Stimulated activated CD4-positive, alpha-beta T cell treated with anti-CD3 and anti-CD28 coated beads, Interleukin-12 subunit alpha, Interleukin-12 subunit beta, amount 100 ng/mL, for 24 hours (primary cell): ENCODE measurements around the gene SLC26A6.

Experiments
- DNase-seq, 2 experiments: peaks; one replicate each; pipeline ENCODE4 v3.0.0-alpha.2; 2020; ENCODE audit warnings: low read depth in 2 of 2

The SLC26A6 gene

DNA sequence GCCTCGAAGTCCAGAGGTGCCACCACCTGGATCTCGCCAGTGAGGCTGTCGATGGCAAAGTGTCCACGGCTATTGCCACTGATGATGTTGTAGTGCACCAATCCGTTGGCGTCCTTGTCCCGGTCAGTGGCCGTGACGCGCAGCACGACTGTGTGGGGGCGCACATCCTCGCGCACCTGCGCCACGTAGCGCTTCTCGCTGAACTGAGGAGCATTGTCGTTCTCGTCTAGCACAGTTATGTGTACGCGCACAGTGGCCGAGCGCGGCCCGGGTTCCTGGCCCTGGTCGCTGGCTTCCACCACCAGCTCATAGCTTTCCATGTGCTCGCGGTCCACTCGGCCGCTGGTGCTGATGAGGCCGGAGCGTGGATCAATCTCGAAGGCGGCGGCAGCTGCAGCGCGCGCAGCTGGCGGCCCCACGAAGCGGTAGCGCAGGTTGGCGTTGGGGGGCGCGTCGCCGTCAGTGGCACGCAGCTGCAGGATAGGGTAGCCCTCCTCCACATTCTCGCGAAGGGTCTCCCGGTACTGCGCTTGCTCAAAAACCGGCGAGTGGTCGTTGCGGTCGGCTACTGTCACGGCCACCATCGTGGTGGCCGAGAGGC, 25.6 kb upstream of the SLC26A6 start:
- no peak for DNase-seq

DNA sequence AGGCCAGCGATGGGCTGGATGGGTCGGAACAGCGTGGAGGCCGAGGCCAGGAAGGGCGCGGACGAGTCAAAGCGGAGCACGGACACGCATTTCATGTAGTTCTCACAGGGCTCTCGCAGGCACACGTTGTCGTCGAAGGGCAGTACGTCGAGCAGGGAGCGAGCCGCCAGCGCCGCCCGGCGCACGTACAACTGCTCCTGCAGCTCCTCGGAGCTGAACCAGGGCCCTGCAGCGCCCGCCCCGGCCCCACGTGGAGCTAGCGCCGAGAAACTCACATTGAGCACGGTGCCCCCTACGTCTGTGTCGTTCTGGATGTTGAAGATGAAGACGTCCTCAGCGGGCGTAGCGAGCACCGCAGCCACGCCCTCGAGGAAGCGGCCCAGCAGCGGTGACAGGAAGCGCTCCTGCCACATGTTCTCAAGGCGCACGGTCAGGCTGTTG, 21.6 kb upstream of the SLC26A6 start:
- no peak for DNase-seq

DNA sequence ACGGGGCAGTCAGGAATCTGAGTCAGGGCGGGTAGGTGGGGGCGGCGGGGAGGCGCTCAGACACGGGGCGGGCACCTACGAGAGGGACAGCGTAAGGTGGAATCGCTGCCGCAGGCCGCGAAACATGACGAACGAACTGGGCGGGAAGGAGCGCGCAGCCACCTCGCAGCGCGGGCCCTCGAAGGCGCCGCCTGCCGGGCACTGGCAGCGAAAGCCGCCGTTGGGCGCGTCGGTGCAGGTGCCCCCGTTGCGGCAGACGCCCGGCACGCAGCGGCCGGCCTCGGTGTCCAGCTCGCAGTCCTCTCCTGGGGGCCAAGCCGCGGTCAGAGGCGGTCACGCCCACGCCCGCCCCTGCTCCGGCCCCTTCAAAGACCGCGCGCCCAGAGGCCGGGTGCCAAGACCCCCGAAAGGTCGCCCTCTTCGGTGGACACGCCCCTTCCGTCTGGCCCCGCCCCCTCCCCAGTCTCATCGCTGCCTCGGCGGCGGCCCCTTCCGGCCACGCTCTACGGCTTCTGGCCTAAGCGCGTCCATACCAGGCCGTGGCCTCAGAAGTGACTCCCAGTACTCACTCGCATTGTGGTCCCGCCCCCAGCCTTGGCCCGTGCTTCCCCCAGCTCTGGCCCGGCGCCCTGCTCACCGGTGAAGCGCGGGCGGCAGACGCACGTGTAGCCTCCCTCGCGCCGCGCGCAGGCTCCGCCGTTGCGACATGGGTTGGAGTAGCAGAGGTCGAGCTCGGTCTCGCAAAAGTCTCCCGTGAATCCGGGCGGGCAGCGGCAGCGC, 21.0 kb upstream of the SLC26A6 start:
- peak; percentile 64 to 81 for DNase-seq

GRCh38 chr3:48655606-48656005, 20.3 kb upstream of the SLC26A6 start:
- DNase-seq, result peak; percentile 8 to 45

DNA sequence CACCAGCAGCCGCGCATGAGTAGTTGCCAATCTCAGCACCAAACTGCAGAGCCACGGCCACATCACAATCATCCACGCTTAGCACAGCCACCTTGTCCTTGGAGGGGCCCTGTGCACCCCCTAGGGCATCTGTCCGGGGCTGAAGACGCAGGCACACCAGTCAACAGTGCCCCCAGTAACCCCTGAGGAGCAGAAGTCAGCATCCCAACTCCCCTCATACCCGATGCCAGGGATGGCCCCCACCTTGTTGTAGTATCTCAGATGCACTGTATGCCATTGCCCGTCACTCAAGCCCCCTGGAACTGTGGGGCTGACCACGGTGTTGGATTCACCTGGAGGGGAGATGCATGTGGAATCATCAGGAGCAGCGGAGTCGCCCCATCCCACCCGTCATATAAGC, 19.8 kb upstream of the SLC26A6 start:
- no peak for DNase-seq

GRCh38 chr3:48652923-48653715, 17.9 kb upstream of the SLC26A6 start:
- DNase-seq, result no peak

DNA sequence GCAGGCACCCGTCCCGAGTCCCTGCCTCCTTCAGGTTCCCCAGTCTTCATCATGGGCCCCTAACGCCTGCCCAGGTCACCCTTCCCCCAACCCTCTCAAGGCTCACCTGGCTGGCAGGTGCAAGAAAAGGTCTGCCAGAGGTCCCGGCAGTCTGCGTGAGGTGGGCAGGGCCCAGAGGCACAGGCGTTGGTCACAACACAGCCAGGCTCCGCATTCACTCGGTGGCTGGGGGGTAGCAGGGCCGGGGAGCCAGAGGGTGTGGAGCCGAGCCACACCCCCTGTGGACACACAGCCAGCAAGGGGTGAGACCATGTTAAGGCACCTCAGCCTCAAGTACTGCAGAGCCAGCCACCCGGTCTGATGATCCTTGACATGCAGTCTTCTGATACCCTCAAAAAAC, 16.5 kb upstream of the SLC26A6 start:
- no peak for DNase-seq

DNA sequence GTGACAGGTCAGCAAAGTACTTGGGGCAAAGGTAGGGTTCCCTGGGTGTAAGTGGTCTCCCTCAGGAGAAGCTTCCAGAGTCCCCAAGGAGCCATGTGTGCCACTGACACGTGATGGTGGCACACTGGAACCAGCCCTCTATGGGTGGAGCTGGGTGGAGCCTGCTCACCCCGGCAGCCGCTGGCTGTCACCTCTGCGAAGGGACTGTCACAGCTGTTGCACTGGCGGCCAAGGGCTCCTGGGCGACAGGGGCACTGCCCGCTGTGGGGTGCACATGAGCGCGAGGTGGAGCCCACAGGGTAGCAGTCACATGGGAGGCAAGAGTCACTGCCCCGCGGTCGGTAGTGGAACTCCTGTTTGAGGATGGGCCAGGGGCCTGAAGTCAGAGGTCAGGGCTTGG, 15.5 kb upstream of the SLC26A6 start:
- no peak for DNase-seq

- no peak for DNase-seq
These were observed 13.1 kb upstream of the SLC26A6 start for GRCh38 chr3:48648188-48648850.

DNA sequence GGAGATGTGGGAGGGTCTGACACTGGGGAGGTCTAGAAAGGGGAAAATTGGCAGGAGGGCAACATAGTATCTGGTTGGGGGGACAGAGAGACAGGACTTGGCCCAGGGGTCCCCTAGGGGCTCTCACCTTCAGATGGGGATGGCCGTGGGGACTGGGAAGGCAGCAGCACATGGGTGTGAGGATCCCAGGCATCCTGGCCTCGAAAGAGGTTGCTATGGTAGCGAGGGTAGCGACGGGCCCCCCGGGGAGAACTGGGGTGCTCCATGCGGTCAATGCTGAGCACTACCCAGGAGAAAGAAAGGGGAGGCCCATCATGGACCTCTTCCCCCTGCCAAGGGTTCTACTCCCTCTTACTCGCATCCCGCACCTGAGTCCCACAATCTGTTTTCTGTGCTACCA, 12.5 kb upstream of the SLC26A6 start:
- DNase-seq, result no peak

- no peak for DNase-seq
These were observed 9.9 kb upstream of the SLC26A6 start for GRCh38 chr3:48644898-48645760.

- no peak for DNase-seq
These were observed 7.3 kb upstream of the SLC26A6 start for GRCh38 chr3:48642605-48643004.

- DNase-seq, result no peak
These were observed 6.1 kb upstream of the SLC26A6 start for GRCh38 chr3:48641396-48641795.

- no peak for DNase-seq
These were observed 4.8 kb upstream of the SLC26A6 start for GRCh38 chr3:48639944-48640606.

DNA sequence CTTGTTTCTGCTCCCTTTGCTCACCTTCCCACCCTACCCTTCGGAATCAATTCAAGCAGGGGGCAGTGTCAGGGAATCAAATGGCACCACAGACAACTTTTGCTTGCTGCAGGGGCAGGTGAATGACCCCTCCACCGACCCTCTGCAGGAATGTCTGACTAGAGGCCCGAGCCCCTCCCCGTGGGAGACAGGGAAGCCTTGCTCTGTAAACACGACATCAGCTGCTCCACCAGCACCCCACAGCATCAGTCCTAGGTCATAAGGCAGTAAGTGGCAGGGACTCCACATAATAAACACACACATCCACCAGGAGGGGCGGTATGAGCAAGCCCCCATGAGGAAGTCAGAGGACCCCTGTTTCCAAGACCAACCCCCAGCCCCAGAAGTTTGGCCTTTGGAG, 2.0 kb upstream of the SLC26A6 start:
- no peak for DNase-seq

DNA sequence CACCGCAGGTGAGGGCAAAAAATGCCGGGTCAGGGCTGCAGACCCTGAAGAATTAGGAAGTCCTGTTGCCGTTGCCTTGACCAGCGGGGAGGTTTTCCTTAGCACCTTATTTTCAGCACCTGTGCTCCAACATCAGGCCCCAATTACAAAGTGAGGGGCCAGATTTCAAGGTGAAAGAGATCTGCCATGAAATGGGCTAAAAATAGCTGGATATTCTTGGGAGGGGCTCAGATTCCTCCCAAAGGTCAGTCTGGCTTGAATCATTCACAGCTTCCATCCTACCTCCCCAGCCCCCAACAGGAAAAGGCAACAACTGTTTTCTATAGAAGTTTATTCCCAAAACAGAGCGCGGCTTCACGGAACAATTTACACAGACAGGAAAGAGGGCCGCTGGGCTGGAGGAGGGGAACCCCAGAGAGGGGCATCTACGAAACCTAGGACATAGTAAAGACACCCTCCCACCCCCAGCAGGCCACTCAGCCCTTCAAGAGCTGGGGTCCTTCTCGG, 941 bp upstream of the SLC26A6 start:
- DNase-seq, result no peak

DNA sequence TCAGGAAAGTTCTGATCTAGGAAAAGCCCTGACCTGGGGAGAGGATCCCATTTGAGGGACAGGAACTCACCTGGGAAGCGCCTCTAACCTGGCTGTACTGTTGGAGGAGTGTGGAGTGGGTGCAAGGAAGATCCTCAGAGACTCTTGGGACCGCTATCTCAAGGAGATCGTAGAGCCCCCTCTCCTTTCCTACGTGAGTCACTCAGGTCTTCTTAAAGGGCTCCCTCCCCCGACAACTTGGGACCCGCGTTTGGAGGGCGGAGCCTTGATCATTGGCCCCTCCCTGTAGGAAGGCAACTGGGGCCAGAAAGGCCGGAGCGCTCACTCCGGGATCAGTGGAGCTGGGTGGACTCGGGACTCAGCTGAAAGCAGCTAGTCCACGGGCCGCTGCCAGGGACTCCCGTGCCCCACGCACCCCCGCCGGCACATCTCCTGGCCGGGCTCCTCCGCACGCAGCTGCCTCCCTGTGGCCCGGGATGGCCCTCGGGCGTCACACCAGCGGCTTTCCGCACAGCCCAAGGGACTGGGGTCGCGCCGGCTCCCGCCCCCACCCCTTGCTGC, 520 bp downstream of the SLC26A6 start:
- peak; percentile 31 to 65 for DNase-seq

GRCh38 chr3:48633743-48634142, 1.5 kb downstream of the SLC26A6 start:
- no peak for DNase-seq

DNA sequence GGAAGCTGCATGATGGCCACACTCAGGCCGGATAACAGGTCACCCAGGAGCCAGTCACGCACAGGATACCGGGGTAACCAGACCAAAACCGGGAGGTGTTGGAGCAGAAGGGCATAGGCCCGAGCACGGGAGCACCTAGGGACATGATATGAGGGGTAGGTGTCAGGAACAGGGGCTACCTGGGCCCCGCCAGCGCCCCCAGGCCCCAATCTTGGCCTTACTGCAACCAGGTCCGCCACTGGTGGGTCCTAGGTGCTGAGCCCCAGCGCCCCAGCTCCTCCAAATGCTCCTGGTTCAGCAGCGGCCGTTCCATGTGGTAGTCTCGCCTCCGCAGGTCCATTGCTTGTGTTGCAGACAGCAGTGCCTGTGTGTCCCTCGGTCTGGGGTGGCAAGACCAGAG, 2.0 kb downstream of the SLC26A6 start:
- no peak for DNase-seq
